ENCODE data around the gene MYLK. TPM values are rescaled to one million over a fixed set of nuclear protein-coding genes. Genes with fewer than 3 reads are reported as not detected.

The MYLK gene
- polyA plus RNA-seq, 1 donor (not counting 4 experiments of a cell fraction or from before 2014, with no cell fraction given), result 7.8 TPM

- Histone ChIP-seq H3K4me3 (ENCODE audit: control insufficient read depth in 2 of 3, extremely low read depth in 1 of 3, insufficient read depth in 2 of 3, low read depth in 1 of 3, low read length in 3 of 3) (no peak overlapping the region), H3K27ac (ENCODE audit: control insufficient read depth, insufficient read depth, low read length) (no peak overlapping the region), H3K9me3 (ENCODE audit: control insufficient read depth, low read depth, low read length) (no peaks in the 10 kb centered on the region), H2AFZ (ENCODE audit: control insufficient read depth, low read length) (no peak overlapping the region), H3K4me1 (ENCODE audit: control insufficient read depth, extremely low read depth, insufficient read depth, low read length) (peaks cover 4% of the 10 kb centered on the region), H3K79me2 (ENCODE audit: control insufficient read depth, insufficient read depth, low read length) (no peaks in the 10 kb centered on the region), H3K4me2 (ENCODE audit: control insufficient read depth, extremely low read depth, insufficient read depth, low read depth, low read length) (no peak overlapping the region), H3K9me1 (ENCODE audit: control insufficient read depth, extremely low read depth, insufficient read depth, low read length) (no peaks in the 10 kb centered on the region), H4K20me1 (ENCODE audit: control insufficient read depth, extremely low read depth, insufficient read depth, low read length) (no peaks in the 10 kb centered on the region), H3K36me3 (ENCODE audit: control insufficient read depth in 2 of 2, extremely low read depth in 1 of 2, insufficient read depth in 2 of 2, low read length in 2 of 2) (no peaks in the 10 kb centered on the region), H3K27me3 (ENCODE audit: control insufficient read depth, extremely low read depth, insufficient read depth, low read length) (no peaks in the 10 kb centered on the region), H3K9ac (ENCODE audit: control insufficient read depth, extremely low read depth, insufficient read depth, low read length) (no peak overlapping the region)
- FAIRE-seq (peak; percentile 58), DNase-seq (ENCODE audit: low read depth, low spot score) (no peak)
- TF ChIP-seq CTCF (optimal IDR thresholded peaks at IDR 0.05 in 1 of 3, IDR thresholded peaks at IDR 0.05 in 1 of 3, conservative IDR thresholded peaks at IDR 0.05 in 1 of 3; ENCODE audit: extremely low read depth in 1 of 3, insufficient read depth in 2 of 3, low read length in 3 of 3) (no peak), EZH2 (IDR thresholded peaks at IDR 0.05; ENCODE audit: low read length) (no peak)
- dilution Hi-C loops (cut with MboI; ENCODE audit: extremely low pct_ligation_motif_present, low sequenced_read_pairs), result no loop called here
Observed at GRCh38 chr3:123899300-123899865, 15.3 kb upstream of the MYLK start.

DNA sequence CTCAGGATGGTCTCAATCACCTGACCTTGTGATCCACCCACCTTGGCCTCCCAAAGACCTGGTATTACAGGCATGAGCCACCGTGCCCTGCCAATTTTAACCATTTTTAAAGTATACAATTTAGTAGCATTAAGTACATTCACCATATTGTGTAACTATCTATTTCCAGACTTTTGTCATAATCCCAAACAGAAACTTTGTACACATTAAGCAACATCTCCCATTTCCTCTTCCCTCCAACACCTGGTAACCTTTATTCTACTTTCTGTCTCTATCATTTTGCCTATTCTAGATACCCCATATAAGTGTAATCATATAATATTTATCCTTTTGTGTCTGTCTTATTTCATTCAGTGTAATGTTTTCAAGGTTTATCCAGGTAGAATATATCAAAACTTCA lies 8.9 kb upstream of the MYLK start:
- Histone ChIP-seq H3K4me3 (ENCODE audit: control insufficient read depth in 2 of 3, extremely low read depth in 1 of 3, insufficient read depth in 2 of 3, low read depth in 1 of 3, low read length in 3 of 3) (no peak overlapping the region), H3K9ac (ENCODE audit: control insufficient read depth, extremely low read depth, insufficient read depth, low read length) (no peak overlapping the region), H3K4me2 (ENCODE audit: control insufficient read depth, extremely low read depth, insufficient read depth, low read depth, low read length) (no peak overlapping the region), H3K79me2 (ENCODE audit: control insufficient read depth, insufficient read depth, low read length) (no peaks in the 10 kb centered on the region), H4K20me1 (ENCODE audit: control insufficient read depth, extremely low read depth, insufficient read depth, low read length) (no peaks in the 10 kb centered on the region), H3K36me3 (ENCODE audit: control insufficient read depth in 2 of 2, extremely low read depth in 1 of 2, insufficient read depth in 2 of 2, low read length in 2 of 2) (no peaks in the 10 kb centered on the region), H3K9me1 (ENCODE audit: control insufficient read depth, extremely low read depth, insufficient read depth, low read length) (no peaks in the 10 kb centered on the region), H3K27me3 (ENCODE audit: control insufficient read depth, extremely low read depth, insufficient read depth, low read length) (no peaks in the 10 kb centered on the region), H3K9me3 (ENCODE audit: control insufficient read depth, low read depth, low read length) (peaks cover 3% of the 10 kb centered on the region), H3K27ac (ENCODE audit: control insufficient read depth, insufficient read depth, low read length) (no peak overlapping the region), H2AFZ (ENCODE audit: control insufficient read depth, low read length) (no peak overlapping the region), H3K4me1 (ENCODE audit: control insufficient read depth, extremely low read depth, insufficient read depth, low read length) (no peaks in the 10 kb centered on the region)
- DNase-seq (ENCODE audit: low read depth, low spot score), result no peak
- no peak for FAIRE-seq
- dilution Hi-C loops (cut with MboI; ENCODE audit: extremely low pct_ligation_motif_present, low sequenced_read_pairs), result no loop called here
- no peak for TF ChIP-seq CTCF (optimal IDR thresholded peaks at IDR 0.05 in 1 of 3, IDR thresholded peaks at IDR 0.05 in 1 of 3, conservative IDR thresholded peaks at IDR 0.05 in 1 of 3; ENCODE audit: extremely low read depth in 1 of 3, insufficient read depth in 2 of 3, low read length in 3 of 3)

Data from keratinocyte (primary cell).